Neuronal stem cell (in vitro differentiated cells): ENCODE data around the gene GRID1.

Experiments used
- DNase-seq: peaks from one replicate; pipeline ENCODE4 v3.0.0-alpha.2; 2013; ENCODE audit warnings: low spot score
- H2AFZ ChIP-seq: one replicate; pipeline ENCODE4 v1.6.1; 2013; ENCODE audit warnings: mild to moderate bottlenecking, low read length, inconsistent platforms
- H2AK5ac ChIP-seq: 2 replicates; pipeline ENCODE4 v1.6.1; 2013; ENCODE audit warnings: low read depth, mild to moderate bottlenecking, inconsistent platforms, low read length, moderate library complexity, mixed read lengths
- H2BK120ac ChIP-seq: 2 replicates; pipeline ENCODE4 v1.6.1; 2013; ENCODE audit warnings: low read depth, mild to moderate bottlenecking, inconsistent platforms, low read length, moderate library complexity, mixed read lengths
- H2BK12ac ChIP-seq: one replicate; pipeline ENCODE4 v1.6.1; 2013; ENCODE audit warnings: low read length, inconsistent platforms
- H2BK15ac ChIP-seq: 2 replicates; pipeline ENCODE4 v1.6.1; 2013; ENCODE audit warnings: mild to moderate bottlenecking, low read length, inconsistent platforms, mixed read lengths
- H2BK5ac ChIP-seq: one replicate; pipeline ENCODE4 v1.6.1; 2013; ENCODE audit warnings: inconsistent platforms, mild to moderate bottlenecking, low read length, moderate library complexity
- H3K14ac ChIP-seq: one replicate; pipeline ENCODE4 v1.6.1; 2013; ENCODE audit warnings: low read length, inconsistent platforms
- H3K18ac ChIP-seq: 2 replicates; pipeline ENCODE4 v1.6.1; 2013; ENCODE audit warnings: low read length, inconsistent platforms
- H3K23ac ChIP-seq: 2 replicates; pipeline ENCODE4 v1.6.1; 2013; ENCODE audit warnings: low read depth, mild to moderate bottlenecking, mixed read lengths, low read length, inconsistent platforms; ENCODE audit not compliant: poor library complexity
- H3K27ac ChIP-seq: replicated peaks from 3 replicates; pipeline ENCODE4 v1.5.1; 2013; ENCODE audit warnings: low read length, inconsistent platforms
- H3K27me3 ChIP-seq, 3 experiments: 2 replicates each; pipeline ENCODE4 v1.6.1; 2013; ENCODE audit warnings: low read length in 3 of 3, mild to moderate bottlenecking in 2 of 3, inconsistent platforms in 1 of 3, low read depth in 1 of 3, mixed read lengths in 1 of 3, moderate library complexity in 1 of 3; ENCODE audit not compliant: control insufficient read depth in 3 of 3, insufficient read depth in 3 of 3
- H3K36me3 ChIP-seq, 2 donors: replicated peaks in 1 of 2; 2 replicates each; pipeline ENCODE4 v1.6.1; 2013; ENCODE audit warnings: low read length in 2 of 2; ENCODE audit not compliant: control insufficient read depth in 2 of 2, insufficient read depth in 2 of 2
- H3K4ac ChIP-seq: 2 replicates; pipeline ENCODE4 v1.6.1; 2013; ENCODE audit warnings: inconsistent platforms, mild to moderate bottlenecking, low read length, moderate library complexity
- H3K4me1 ChIP-seq, 2 donors: 1 replicate in 1 of 2; 2 replicates in 1 of 2; pipeline ENCODE4 v1.6.1; 2013; ENCODE audit warnings: low read length in 2 of 2, low read depth in 1 of 2; ENCODE audit not compliant: control insufficient read depth in 2 of 2, insufficient read depth in 1 of 2
- H3K4me2 ChIP-seq: one replicate; pipeline ENCODE4 v1.6.1; 2013; ENCODE audit warnings: mild to moderate bottlenecking, low read length, inconsistent platforms; ENCODE audit not compliant: insufficient read depth, poor library complexity, severe bottlenecking
- H3K4me3 ChIP-seq, 2 donors: 2 replicates each; pipeline ENCODE4 v1.5.1; 2013; ENCODE audit warnings: low read length in 2 of 2, mild to moderate bottlenecking in 2 of 2, inconsistent platforms in 1 of 2, moderate library complexity in 1 of 2
- H3K79me1 ChIP-seq: one replicate; pipeline ENCODE4 v1.6.1; 2013; ENCODE audit warnings: low read depth, mild to moderate bottlenecking, inconsistent platforms, low read length, moderate library complexity
- H3K9ac ChIP-seq: one replicate; pipeline ENCODE4 v1.6.1; 2013; ENCODE audit warnings: mild to moderate bottlenecking, low read depth, low read length, inconsistent platforms; ENCODE audit not compliant: poor library complexity
- H3K9me3 ChIP-seq, 2 donors: replicated peaks in 1 of 2; 2 replicates each; pipeline versions ENCODE3 to v1.6.1; 2013; ENCODE audit warnings: low read length in 2 of 2, mild to moderate bottlenecking in 2 of 2, inconsistent platforms in 1 of 2, low read depth in 1 of 2, mixed read lengths in 1 of 2, moderate library complexity in 1 of 2; ENCODE audit not compliant: control insufficient read depth in 2 of 2, insufficient read depth in 1 of 2
- H4K8ac ChIP-seq: one replicate; pipeline ENCODE4 v1.6.1; 2013; ENCODE audit warnings: low read depth, mild to moderate bottlenecking, inconsistent platforms, low read length, moderate library complexity
- H4K91ac ChIP-seq: one replicate; pipeline ENCODE4 v1.6.1; 2013; ENCODE audit warnings: low read length, low read depth, mild to moderate bottlenecking, inconsistent platforms; ENCODE audit not compliant: poor library complexity
- WGBS, 2 donors: extraction: QIAGEN DNeasy Blood & Tissue Kit; methylation state at CpG; one replicate each; pipeline ENCODE4 v1.1.7; 2013; ENCODE audit warnings: missing lambda C conversion rate in 2 of 2, mixed read lengths in 1 of 2; ENCODE audit not compliant: insufficient read length in 2 of 2, insufficient replicate concordance in 1 of 2; ENCODE audit errors: extremely low coverage in 2 of 2; 5-methylcytosine and 5-hydroxymethylcytosine counted together

Gene GRID1

GRCh38 chr10:85617751-85618546 is 748.6 kb downstream of the GRID1 start:
- H2BK120ac ChIP-seq = no peak overlapping the region
- no peak overlapping the region for H3K4me3 ChIP-seq
- H4K8ac ChIP-seq = no peak overlapping the region
- H2AFZ ChIP-seq = no peak overlapping the region
- H3K4me1 ChIP-seq = no peaks in the 10 kb centered on the region
- no peaks in the 10 kb centered on the region for H3K27me3 ChIP-seq
- no peak overlapping the region for H3K14ac ChIP-seq
- no peaks in the 10 kb centered on the region for H3K9me3 ChIP-seq
- no peak overlapping the region for H3K27ac ChIP-seq
- H3K4me2 ChIP-seq = no peak overlapping the region
- no peak overlapping the region for H2BK5ac ChIP-seq
- no peaks in the 10 kb centered on the region for H3K36me3 ChIP-seq
- H2AK5ac ChIP-seq = no peak overlapping the region
- no peak overlapping the region for H2BK15ac ChIP-seq
- no peak for DNase-seq
- peak overlapping the region; percentile 7 for H3K18ac ChIP-seq
- H3K4ac ChIP-seq = no peak overlapping the region
- no CpG with 5 or more reads among the region's 9 CpGs for WGBS, 2 donors
- H3K9ac ChIP-seq = no peak overlapping the region
- no peak overlapping the region for H3K23ac ChIP-seq
- no peak overlapping the region for H2BK12ac ChIP-seq
- no peak overlapping the region for H4K91ac ChIP-seq
- H3K79me1 ChIP-seq = no peaks in the 10 kb centered on the region

GRCh38 chr10:85615556-85615955 is 751.0 kb downstream of the GRID1 start:
- H3K4me2 ChIP-seq = no peak overlapping the region
- no peak overlapping the region for H3K18ac ChIP-seq
- no peak overlapping the region for H3K9ac ChIP-seq
- H2BK5ac ChIP-seq = no peak overlapping the region
- H3K9me3 ChIP-seq = no peaks in the 10 kb centered on the region
- H3K4me3 ChIP-seq = no peak overlapping the region
- H2AFZ ChIP-seq = no peak overlapping the region
- no peak overlapping the region for H3K4ac ChIP-seq
- DNase-seq = no peak
- no peak overlapping the region for H2AK5ac ChIP-seq
- no peaks in the 10 kb centered on the region for H3K79me1 ChIP-seq
- no peak overlapping the region for H3K23ac ChIP-seq
- H2BK120ac ChIP-seq = no peak overlapping the region
- no peak overlapping the region for H4K91ac ChIP-seq
- H3K14ac ChIP-seq = no peak overlapping the region
- no peaks in the 10 kb centered on the region for H3K36me3 ChIP-seq
- no CpG with 5 or more reads among the region's 4 CpGs for WGBS, 2 donors
- no peak overlapping the region for H4K8ac ChIP-seq
- H3K4me1 ChIP-seq = no peaks in the 10 kb centered on the region
- H2BK15ac ChIP-seq = no peak overlapping the region
- H3K27ac ChIP-seq = no peak overlapping the region
- no peak overlapping the region for H2BK12ac ChIP-seq
- no peaks in the 10 kb centered on the region for H3K27me3 ChIP-seq

- Histone ChIP-seq H3K4ac (no peak overlapping the region), H3K27ac (no peak overlapping the region), H3K23ac (no peak overlapping the region), H3K4me2 (no peak overlapping the region), H2BK15ac (no peak overlapping the region), H4K8ac (no peak overlapping the region), H3K27me3 (no peaks in the 10 kb centered on the region), H2BK120ac (no peak overlapping the region), H3K9me3 (no peaks in the 10 kb centered on the region), H2BK5ac (no peak overlapping the region), H2BK12ac (no peak overlapping the region), H3K9ac (no peak overlapping the region), H4K91ac (no peak overlapping the region), H2AFZ (no peak overlapping the region), H3K36me3 (no peaks in the 10 kb centered on the region), H3K14ac (no peak overlapping the region), H3K4me3 (no peak overlapping the region), H3K18ac (no peak overlapping the region), H2AK5ac (no peak overlapping the region), H3K79me1 (no peaks in the 10 kb centered on the region), H3K4me1 (no peaks in the 10 kb centered on the region)
- no CpG with 5 or more reads among the region's 2 CpGs for WGBS, 2 donors
- no peak for DNase-seq
Observed at GRCh38 chr10:85614981-85615380, 751.6 kb downstream of the GRID1 start.

GRCh38 chr10:85614566-85614965 is 752.0 kb downstream of the GRID1 start:
- H2AFZ ChIP-seq = no peak overlapping the region
- H3K27ac ChIP-seq = no peak overlapping the region
- H3K4me2 ChIP-seq = no peak overlapping the region
- H2BK120ac ChIP-seq = no peak overlapping the region
- H2BK12ac ChIP-seq = no peak overlapping the region
- H4K91ac ChIP-seq = no peak overlapping the region
- H3K18ac ChIP-seq = no peak overlapping the region
- H3K4me3 ChIP-seq = no peak overlapping the region
- WGBS, 2 donors = no CpG with 5 or more reads among the region's 2 CpGs
- no peak overlapping the region for H3K9ac ChIP-seq
- no peak overlapping the region for H2BK5ac ChIP-seq
- no peak overlapping the region for H2AK5ac ChIP-seq
- no peaks in the 10 kb centered on the region for H3K36me3 ChIP-seq
- no peak overlapping the region for H3K23ac ChIP-seq
- no peaks in the 10 kb centered on the region for H3K27me3 ChIP-seq
- H3K4ac ChIP-seq = no peak overlapping the region
- DNase-seq = no peak
- H3K9me3 ChIP-seq = no peaks in the 10 kb centered on the region
- no peak overlapping the region for H4K8ac ChIP-seq
- no peak overlapping the region for H3K14ac ChIP-seq
- no peaks in the 10 kb centered on the region for H3K79me1 ChIP-seq
- no peaks in the 10 kb centered on the region for H3K4me1 ChIP-seq
- H2BK15ac ChIP-seq = no peak overlapping the region
